Measurements from ENCODE around the gene PLCH1.
"Not testable (repeated sequence)": the region's sequence is repeated elsewhere in the genome, so short reads cannot be mapped to it uniquely, and the experiment has no call there.

Gene PLCH1

DNA sequence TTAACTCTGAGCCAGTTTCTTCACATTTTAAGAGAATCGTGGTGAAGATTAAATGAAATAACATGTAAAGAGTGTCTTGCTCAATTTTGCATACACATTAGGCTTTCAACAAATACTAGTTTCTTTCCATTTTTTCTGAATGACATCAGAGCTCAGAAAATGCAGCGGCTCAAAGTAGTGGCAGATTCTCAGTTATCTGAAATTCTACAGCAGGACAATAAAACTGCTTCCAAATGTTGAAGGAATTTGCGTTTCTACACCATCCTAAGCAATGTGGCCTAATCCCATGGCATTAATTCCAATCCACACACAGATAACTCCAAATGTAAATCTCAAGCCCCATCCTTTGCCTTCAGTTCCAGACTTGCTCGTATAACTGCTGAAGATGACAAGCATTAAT, 115.8 kb downstream of the PLCH1 start:
- in situ Hi-C loops (cut with HindIII; ENCODE audit: low pct_ligation_motif_present, low sequenced_read_pairs): no loop called here
- no peak for DNase-seq
- no peak for TF ChIP-seq CTCF (IDR thresholded peaks at IDR 0.05; ENCODE audit: low read depth, low read length, missing control alignments)
- Histone ChIP-seq H3K27ac (no peak overlapping the region), H3K36me3 (replicated peaks) (no peaks in the 10 kb centered on the region), H3K27me3 (replicated peaks) (no peaks in the 10 kb centered on the region), H3K4me3 (ENCODE audit: low read depth, low read length) (no peak overlapping the region)

GRCh38 chr3:155622647-155623046, 122.2 kb downstream of the PLCH1 start:
- in situ Hi-C loops (cut with HindIII; ENCODE audit: low pct_ligation_motif_present, low sequenced_read_pairs); H3K27ac ChIP-seq; DNase-seq; H3K36me3 ChIP-seq (replicated peaks); H3K4me3 ChIP-seq (ENCODE audit: low read depth, low read length); H3K27me3 ChIP-seq (replicated peaks): not testable (repeated sequence)

GRCh38 chr3:155620552-155620951, 124.3 kb downstream of the PLCH1 start:
- H3K4me3 ChIP-seq (ENCODE audit: low read depth, low read length); DNase-seq; H3K27me3 ChIP-seq (replicated peaks); H3K27ac ChIP-seq; H3K36me3 ChIP-seq (replicated peaks); in situ Hi-C loops (cut with HindIII; ENCODE audit: low pct_ligation_motif_present, low sequenced_read_pairs): not testable (repeated sequence)

DNA sequence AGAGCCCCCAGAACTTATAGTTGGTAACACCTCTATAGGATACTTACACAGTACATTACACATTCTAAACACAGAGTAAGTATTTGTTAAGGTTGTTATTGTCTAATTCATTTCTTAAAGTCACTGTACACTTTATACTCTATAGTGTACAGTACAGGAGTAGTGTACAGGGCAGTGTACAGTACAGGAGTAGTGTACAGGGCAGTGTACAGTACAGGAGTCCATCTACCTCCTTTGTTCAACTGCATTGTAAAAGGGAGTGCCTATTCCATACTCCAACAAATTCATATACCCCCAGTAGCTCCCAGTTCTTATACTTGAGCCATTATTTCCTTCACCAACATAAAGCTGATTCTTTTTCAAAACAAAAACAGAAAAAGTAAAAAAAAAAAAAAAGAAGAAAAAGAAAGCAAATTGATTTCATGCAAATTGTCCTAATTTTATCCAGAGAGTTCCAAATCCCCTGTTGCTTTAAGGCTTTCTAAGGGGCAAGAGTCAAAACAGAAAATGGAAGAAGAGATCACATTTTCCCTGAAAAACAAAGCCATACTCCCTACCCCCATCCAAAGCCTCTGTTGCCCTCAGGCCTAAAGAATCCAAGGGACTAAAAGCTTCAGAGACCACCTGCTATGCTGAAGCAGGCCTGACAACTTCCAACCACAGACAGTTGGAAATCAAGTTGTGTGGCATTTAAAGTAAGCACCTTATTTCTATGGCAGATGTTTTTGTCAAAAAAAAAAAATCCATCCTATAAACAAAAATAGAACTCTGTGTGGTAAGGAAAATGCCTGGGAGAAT, 125.6 kb downstream of the PLCH1 start:
- Histone ChIP-seq H3K27me3 (replicated peaks) (no peaks in the 10 kb centered on the region), H3K27ac (no peak overlapping the region), H3K4me3 (ENCODE audit: low read depth, low read length) (no peak overlapping the region), H3K36me3 (replicated peaks) (no peaks in the 10 kb centered on the region)
- no peak for TF ChIP-seq CTCF (IDR thresholded peaks at IDR 0.05; ENCODE audit: low read depth, low read length, missing control alignments)
- DNase-seq: no peak
- in situ Hi-C loops (cut with HindIII; ENCODE audit: low pct_ligation_motif_present, low sequenced_read_pairs): no loop called here

DNA sequence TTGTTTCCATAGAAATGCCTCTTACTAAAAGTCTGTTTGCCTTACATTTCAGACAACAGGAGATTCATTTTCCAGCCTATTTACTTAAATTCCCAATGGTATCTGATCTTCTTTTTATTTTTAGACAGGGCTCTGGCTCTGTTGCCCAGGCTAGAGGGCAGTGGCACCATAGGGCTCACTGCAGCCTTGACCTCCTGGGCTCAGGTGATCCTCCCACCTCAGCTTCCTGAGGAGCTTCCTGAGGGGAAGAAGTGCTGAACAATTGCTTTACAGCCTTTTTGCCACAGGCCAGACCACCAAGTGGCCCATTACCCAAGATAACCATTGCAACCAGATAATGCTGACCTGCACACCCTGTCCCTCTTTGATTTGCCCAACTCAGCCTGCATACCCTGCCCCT, 126.3 kb downstream of the PLCH1 start:
- no peak overlapping the region for H3K4me3 ChIP-seq (ENCODE audit: low read depth, low read length)
- TF ChIP-seq CTCF (IDR thresholded peaks at IDR 0.05; ENCODE audit: low read depth, low read length, missing control alignments): no peak
- no peaks in the 10 kb centered on the region for H3K27me3 ChIP-seq (replicated peaks)
- DNase-seq: no peak
- H3K36me3 ChIP-seq (replicated peaks): no peaks in the 10 kb centered on the region
- no peak overlapping the region for H3K27ac ChIP-seq
- in situ Hi-C loops (cut with HindIII; ENCODE audit: low pct_ligation_motif_present, low sequenced_read_pairs): no loop called here

DNA sequence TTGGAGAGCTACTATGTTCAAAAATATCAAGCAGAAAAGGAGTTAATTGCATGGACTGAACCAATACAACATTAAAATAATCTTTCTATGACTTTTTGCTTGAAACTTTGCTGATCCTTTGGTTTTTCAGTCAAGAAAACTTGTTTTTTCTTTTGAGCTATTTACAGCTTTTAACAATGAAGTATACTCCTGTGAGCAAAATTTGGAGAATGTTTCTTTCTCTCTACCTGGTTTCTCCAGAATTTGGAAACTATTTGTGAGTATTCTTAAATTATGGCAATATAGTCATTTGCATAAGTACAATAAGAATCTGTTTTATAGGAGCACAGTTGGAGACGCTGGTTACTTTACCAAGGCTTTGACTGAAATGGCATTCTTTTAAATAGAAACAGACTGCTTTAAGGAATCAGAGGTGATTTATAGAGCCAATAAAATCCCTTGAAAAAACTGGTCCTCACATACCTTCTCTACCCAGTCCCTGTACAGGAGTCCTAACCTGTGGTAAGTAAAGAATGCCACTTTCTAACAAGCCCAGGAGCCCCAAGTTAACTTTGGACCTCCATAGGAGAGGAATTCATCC, 127.4 kb downstream of the PLCH1 start:
- no peak for TF ChIP-seq CTCF (IDR thresholded peaks at IDR 0.05; ENCODE audit: low read depth, low read length, missing control alignments)
- in situ Hi-C loops (cut with HindIII; ENCODE audit: low pct_ligation_motif_present, low sequenced_read_pairs): no loop called here
- Histone ChIP-seq H3K27ac (no peak overlapping the region), H3K4me3 (ENCODE audit: low read depth, low read length) (no peak overlapping the region), H3K36me3 (replicated peaks) (no peaks in the 10 kb centered on the region), H3K27me3 (replicated peaks) (no peaks in the 10 kb centered on the region)
- DNase-seq: no peak

GRCh38 chr3:155615141-155615540, 129.7 kb downstream of the PLCH1 start:
- H3K4me3 ChIP-seq (ENCODE audit: low read depth, low read length); H3K36me3 ChIP-seq (replicated peaks); H3K27me3 ChIP-seq (replicated peaks); DNase-seq; in situ Hi-C loops (cut with HindIII; ENCODE audit: low pct_ligation_motif_present, low sequenced_read_pairs); H3K27ac ChIP-seq: not testable (repeated sequence)

GRCh38 chr3:155614410-155614809, 130.5 kb downstream of the PLCH1 start:
- H3K4me3 ChIP-seq (ENCODE audit: low read depth, low read length); DNase-seq; H3K36me3 ChIP-seq (replicated peaks); in situ Hi-C loops (cut with HindIII; ENCODE audit: low pct_ligation_motif_present, low sequenced_read_pairs); H3K27me3 ChIP-seq (replicated peaks); H3K27ac ChIP-seq: not testable (repeated sequence)

All from brain microvascular endothelial cell (primary cell).